GM12878 (cell line): Measurements from ENCODE around the gene PMS1.

Experiments used
- BCL11A ChIP-seq: IDR thresholded peaks from 2 replicates; pipeline ENCODE4 v1.6.1; 2011; ENCODE audit warnings: low read depth, low read length
- CREB1 ChIP-seq: IDR thresholded peaks from 2 replicates; pipeline ENCODE4 v1.6.1; 2012; ENCODE audit warnings: low read depth, mild to moderate bottlenecking, inconsistent platforms
- POLR2A ChIP-seq: IDR thresholded peaks from 2 replicates; pipeline ENCODE4 v1.6.1; 2011; ENCODE audit warnings: low read depth, mild to moderate bottlenecking, low read length
- TF ChIP-seq, protein P1 (sequence below), 3 experiments: IDR thresholded peaks in 2 of 3; conservative IDR thresholded peaks in 1 of 3; 2 replicates each; pipeline ENCODE4 v1.5.1; 2011; ENCODE audit warnings: low read depth in 3 of 3, low read length in 3 of 3, mild to moderate bottlenecking in 3 of 3, control low read depth in 2 of 3, moderate library complexity in 2 of 3, inconsistent platforms in 1 of 3, mixed read lengths in 1 of 3; ENCODE audit not compliant: control insufficient read depth in 2 of 3, insufficient read depth in 1 of 3; ENCODE audit errors: extremely low read depth in 1 of 3

DNA sequence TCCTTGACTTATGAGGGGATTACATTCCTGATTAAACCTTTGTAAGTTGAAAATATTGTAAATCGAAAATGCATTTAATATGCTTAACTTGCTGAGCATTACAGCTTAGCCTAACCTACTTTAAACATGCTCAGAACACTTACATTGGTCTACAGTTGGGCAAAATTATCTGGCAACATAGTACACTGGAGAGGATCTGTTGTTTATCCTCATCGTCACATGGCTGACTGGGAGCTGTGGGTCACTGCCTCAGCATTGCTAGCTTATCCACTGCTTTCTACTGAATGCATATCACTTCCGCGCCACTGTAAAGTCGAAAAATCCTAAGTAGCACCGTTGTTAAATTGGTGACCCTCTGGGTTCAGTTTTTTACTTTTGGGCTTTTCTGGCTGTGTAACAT is 13.7 kb downstream of the PMS1 start:
- TF ChIP-seq BCL11A (no peak), CREB1 (no peak), POLR2A (no peak)
- TF ChIP-seq, protein P1, sequence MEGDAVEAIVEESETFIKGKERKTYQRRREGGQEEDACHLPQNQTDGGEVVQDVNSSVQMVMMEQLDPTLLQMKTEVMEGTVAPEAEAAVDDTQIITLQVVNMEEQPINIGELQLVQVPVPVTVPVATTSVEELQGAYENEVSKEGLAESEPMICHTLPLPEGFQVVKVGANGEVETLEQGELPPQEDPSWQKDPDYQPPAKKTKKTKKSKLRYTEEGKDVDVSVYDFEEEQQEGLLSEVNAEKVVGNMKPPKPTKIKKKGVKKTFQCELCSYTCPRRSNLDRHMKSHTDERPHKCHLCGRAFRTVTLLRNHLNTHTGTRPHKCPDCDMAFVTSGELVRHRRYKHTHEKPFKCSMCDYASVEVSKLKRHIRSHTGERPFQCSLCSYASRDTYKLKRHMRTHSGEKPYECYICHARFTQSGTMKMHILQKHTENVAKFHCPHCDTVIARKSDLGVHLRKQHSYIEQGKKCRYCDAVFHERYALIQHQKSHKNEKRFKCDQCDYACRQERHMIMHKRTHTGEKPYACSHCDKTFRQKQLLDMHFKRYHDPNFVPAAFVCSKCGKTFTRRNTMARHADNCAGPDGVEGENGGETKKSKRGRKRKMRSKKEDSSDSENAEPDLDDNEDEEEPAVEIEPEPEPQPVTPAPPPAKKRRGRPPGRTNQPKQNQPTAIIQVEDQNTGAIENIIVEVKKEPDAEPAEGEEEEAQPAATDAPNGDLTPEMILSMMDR (IDR thresholded peaks at IDR 0.05 in 2 of 3, conservative IDR thresholded peaks at IDR 0.05 in 1 of 3; ENCODE audit: control insufficient read depth in 2 of 3, extremely low read depth in 1 of 3, insufficient read depth in 1 of 3, low read depth in 3 of 3, low read length in 3 of 3) = no peak
